Activated CD4-positive, alpha-beta T cell treated with anti-CD3 and anti-CD28 coated beads, Interleukin-2, amount 50 U/mL, for 48 hours (primary cell): ENCODE results near the gene ARHGEF17.

Experiments used
- DNase-seq, 2 experiments: peaks; one replicate each; pipeline ENCODE4 v3.0.0-alpha.2; 2020

Gene ARHGEF17

GRCh38 chr11:73295241-73295995 is 12.7 kb upstream of the ARHGEF17 start:
- peak; percentile 82 to 89 for DNase-seq

- no peak for DNase-seq
These were observed 12.1 kb upstream of the ARHGEF17 start for GRCh38 chr11:73295996-73296318.

GRCh38 chr11:73296501-73297230 is 11.4 kb upstream of the ARHGEF17 start:
- DNase-seq = no peak

- DNase-seq = no peak
These were observed 10.9 kb upstream of the ARHGEF17 start for GRCh38 chr11:73297231-73297590.

GRCh38 chr11:73297702-73298101 is 10.4 kb upstream of the ARHGEF17 start:
- DNase-seq = no peak

GRCh38 chr11:73298233-73298632 is 9.8 kb upstream of the ARHGEF17 start:
- DNase-seq = no peak

- no peak for DNase-seq
These were observed 8.3 kb upstream of the ARHGEF17 start for GRCh38 chr11:73299751-73300150.

GRCh38 chr11:73306069-73306841 is 1.8 kb upstream of the ARHGEF17 start:
- no peak for DNase-seq

- no peak for DNase-seq
These were observed 1.1 kb upstream of the ARHGEF17 start for GRCh38 chr11:73306977-73307322.

GRCh38 chr11:73307323-73308002 is 613 bp upstream of the ARHGEF17 start:
- peak; percentile 96 to 97 for DNase-seq

GRCh38 chr11:73308961-73309919 is 1.2 kb downstream of the ARHGEF17 start:
- DNase-seq = peak in 1 of 2 experiments; percentile 14

- DNase-seq = no peak
These were observed 2.0 kb downstream of the ARHGEF17 start for GRCh38 chr11:73310076-73310475.

- no peak for DNase-seq
These were observed 2.8 kb downstream of the ARHGEF17 start for GRCh38 chr11:73310661-73311393.

- DNase-seq = no peak
These were observed 3.4 kb downstream of the ARHGEF17 start for GRCh38 chr11:73311394-73311869.

- no peak for DNase-seq
These were observed 4.0 kb downstream of the ARHGEF17 start for GRCh38 chr11:73312036-73312435.

GRCh38 chr11:73312851-73313327 is 4.8 kb downstream of the ARHGEF17 start:
- no peak for DNase-seq

- no peak for DNase-seq
These were observed 5.6 kb downstream of the ARHGEF17 start for GRCh38 chr11:73313652-73314051.

GRCh38 chr11:73314117-73314961 is 6.3 kb downstream of the ARHGEF17 start:
- DNase-seq = no peak

- no peak for DNase-seq
These were observed 7.4 kb downstream of the ARHGEF17 start for GRCh38 chr11:73315293-73316020.
